GM23338 (cell line): ENCODE data around the gene OTOG. TPM values are rescaled to one million over a fixed set of nuclear protein-coding genes. Genes with fewer than 3 reads are reported as not detected.

ENCODE experiments used
- ATAC-seq: fragments of 200-7000 bp; cut with Tn5 transposase; 3 replicates; pipeline ENCODE4 v1.9.1; 2020
- DNase-seq: peaks from one replicate; pipeline ENCODE4 v3.0.0-alpha.2; 2015; ENCODE audit warnings: low spot score
- H2AFZ ChIP-seq: fragments of 200-600 bp; sonication (generic); 2 replicates; pipeline ENCODE4 v1.8.0; 2016; ENCODE audit warnings: antibody characterized with exemption, mild to moderate bottlenecking, moderate library complexity
- H3F3A ChIP-seq: fragments of 200-600 bp; sonication (generic); replicated peaks from 2 replicates; pipeline ENCODE4 v1.8.0; 2017; ENCODE audit warnings: antibody characterized with exemption, mixed run types, low read depth
- H3K27ac ChIP-seq: fragments of 200-600 bp; sonication (generic); 2 replicates; pipeline ENCODE4 v1.6.1; 2016; ENCODE audit warnings: low read depth
- H3K27me3 ChIP-seq: fragments of 200-600 bp; sonication (generic); 2 replicates; pipeline ENCODE4 v1.8.0; 2016; ENCODE audit warnings: mild to moderate bottlenecking, mixed run types, moderate library complexity; ENCODE audit not compliant: insufficient read depth
- H3K36me3 ChIP-seq: fragments of 200-600 bp; sonication (generic); 2 replicates; pipeline ENCODE4 v1.8.0; 2016; ENCODE audit warnings: mild to moderate bottlenecking; ENCODE audit not compliant: insufficient read depth
- H3K4me1 ChIP-seq: fragments of 200-600 bp; sonication (generic); 2 replicates; pipeline ENCODE4 v1.8.0; 2016; ENCODE audit warnings: mild to moderate bottlenecking, moderate library complexity; ENCODE audit not compliant: insufficient read depth
- H3K4me2 ChIP-seq: fragments of 200-600 bp; sonication (generic); 2 replicates; pipeline ENCODE4 v1.7.1; 2017; ENCODE audit warnings: mixed run types
- H3K4me3 ChIP-seq: fragments of 200-600 bp; sonication (generic); 2 replicates; pipeline ENCODE4 v1.6.1; 2016; ENCODE audit warnings: mixed run types
- H3K79me2 ChIP-seq: fragments of 200-600 bp; sonication (generic); replicated peaks from 2 replicates; pipeline ENCODE4 v1.8.0; 2017; ENCODE audit warnings: mild to moderate bottlenecking; ENCODE audit not compliant: insufficient read depth
- H3K9me2 ChIP-seq: fragments of 200-600 bp; sonication (generic); 2 replicates; pipeline ENCODE4 v1.8.0; 2017; ENCODE audit not compliant: insufficient read depth
- H4K20me1 ChIP-seq: fragments of 200-600 bp; sonication (generic); replicated peaks from 2 replicates; pipeline ENCODE4 v1.8.0; 2017; ENCODE audit warnings: mild to moderate bottlenecking; ENCODE audit not compliant: insufficient read depth
- H3K27ac Mint-ChIP-seq: 2 replicates; pipeline ENCODE4 v1.8.0; 2020; ENCODE audit warnings: inconsistent platforms, mild to moderate bottlenecking, moderate library complexity, mixed read lengths
- H3K27me3 Mint-ChIP-seq: 3 replicates; pipeline ENCODE4 v1.8.0; 2022; ENCODE audit warnings: low read depth, mild to moderate bottlenecking, moderate library complexity, mixed read lengths, inconsistent platforms; ENCODE audit not compliant: insufficient read depth, poor library complexity
- H3K36me3 Mint-ChIP-seq: 3 replicates; pipeline ENCODE4 v1.8.0; 2021; ENCODE audit warnings: low read depth, mild to moderate bottlenecking, inconsistent platforms, moderate library complexity, mixed read lengths
- H3K4me1 Mint-ChIP-seq: 3 replicates; pipeline ENCODE4 v1.8.0; 2020; ENCODE audit warnings: mild to moderate bottlenecking, inconsistent platforms, mixed read lengths
- H3K4me3 Mint-ChIP-seq: 3 replicates; pipeline ENCODE4 v1.8.0; 2021; ENCODE audit warnings: moderate library complexity, mild to moderate bottlenecking, inconsistent platforms, mixed read lengths
- H3K9me3 Mint-ChIP-seq: 3 replicates; pipeline ENCODE4 v1.8.0; 2020; ENCODE audit warnings: moderate library complexity, mild to moderate bottlenecking, inconsistent platforms, mixed read lengths
- CREB1 ChIP-seq: fragments of 250-450 bp; sonication (Bioruptor Pico); IDR thresholded peaks from 2 replicates; pipeline ENCODE4 v1.5.0; 2020; ENCODE audit warnings: low read depth, mild to moderate bottlenecking, moderate library complexity
- CTCF ChIP-seq, 2 experiments: fragments of 200-600 bp in 1 of 2; sonication (generic) in 1 of 2; conservative IDR thresholded peaks; 2 replicates each; pipeline versions ENCODE4 v1.5.1 to v1.6.1; 2016 to 2017; ENCODE audit warnings: antibody characterized with exemption in 2 of 2, low read depth in 2 of 2, mild to moderate bottlenecking in 2 of 2, moderate library complexity in 1 of 2
- ETS1 ChIP-seq: IDR thresholded peaks from 2 replicates; pipeline ENCODE4 v1.6.1; 2016; ENCODE audit warnings: antibody characterized with exemption
- EZH2 ChIP-seq: fragments of 200-600 bp; sonication (generic); IDR thresholded peaks from one replicate; pipeline ENCODE4 v1.8.0; 2017; ENCODE audit warnings: antibody characterized with exemption, mild to moderate bottlenecking, low read depth; ENCODE audit not compliant: unreplicated experiment
- EZH2phosphoT487 ChIP-seq: fragments of 200-600 bp; sonication (generic); IDR thresholded peaks from one replicate; pipeline ENCODE4 v1.8.1; 2018; ENCODE audit warnings: antibody characterized with exemption; ENCODE audit not compliant: unreplicated experiment
- JUNB ChIP-seq: IDR thresholded peaks from one replicate; pipeline ENCODE4 v1.6.1; 2016; ENCODE audit warnings: antibody characterized with exemption; ENCODE audit not compliant: unreplicated experiment
- NANOG ChIP-seq: IDR thresholded peaks from 2 replicates; pipeline ENCODE4 v1.6.1; 2016; ENCODE audit warnings: antibody characterized with exemption, borderline replicate concordance
- POLR2AphosphoS5 ChIP-seq: IDR thresholded peaks from 2 replicates; pipeline ENCODE4 v1.6.1; 2016; ENCODE audit warnings: antibody characterized with exemption, low read depth
- REST ChIP-seq: IDR thresholded peaks from one replicate; pipeline ENCODE4 v1.6.1; 2018; ENCODE audit warnings: antibody characterized with exemption; ENCODE audit not compliant: unreplicated experiment
- STAT1 ChIP-seq: IDR thresholded peaks from one replicate; pipeline ENCODE4 v1.6.1; 2016; ENCODE audit warnings: antibody characterized with exemption; ENCODE audit not compliant: unreplicated experiment
- ZNF114 ChIP-seq: fragments of 250-450 bp; sonication (Bioruptor Pico); IDR thresholded peaks from 2 replicates; pipeline ENCODE4 v1.5.0; 2020; ENCODE audit warnings: mild to moderate bottlenecking, moderate library complexity
- ZNF331 ChIP-seq: fragments of 250-450 bp; sonication (Bioruptor Pico); IDR thresholded peaks from 2 replicates; pipeline ENCODE4 v1.5.0; 2020; ENCODE audit warnings: low read depth, mild to moderate bottlenecking, moderate library complexity
- polyA plus RNA-seq: library from polyadenylated mRNA; unstranded; fragments of >200 nt; fragmentation: Nextera tagmentation; extraction: Ambion mirVana; gene quantifications from 2 replicates; pipeline ENCODE4 v1.2.1, GENCODE V29; 2016
- total RNA-seq: library from RNA; depleted of rRNA; stranded (reverse); fragments of >200 nt; shearing (Covaris generic); gene quantifications from 2 replicates; pipeline ENCODE4 v1.2.3, GENCODE V29; 2014

OTOG gene
- total and polyA plus RNA-seq, 2 experiments from 2014 or later = 0.40 to 0.52 TPM

- no peak overlapping the region for H3K4me3 Mint-ChIP-seq
- no peak overlapping the region for H3K27ac ChIP-seq
- H3K27me3 Mint-ChIP-seq = peaks cover 5% of the 10 kb centered on the region
- no peak overlapping the region for H3K4me3 ChIP-seq
- H3K9me2 ChIP-seq = peaks cover 5% of the 10 kb centered on the region; the same call in 1 of the 2 replicates
- no peak for ATAC-seq
- H2AFZ ChIP-seq = no peak overlapping the region
- no peaks in the 10 kb centered on the region for H3F3A ChIP-seq
- H3K27me3 ChIP-seq = peaks cover 11% of the 10 kb centered on the region; the same call in 1 of the 2 replicates
- no peaks in the 10 kb centered on the region for H4K20me1 ChIP-seq
- H3K9me3 Mint-ChIP-seq = no peaks in the 10 kb centered on the region
- TF ChIP-seq ETS1 = no peak
- TF ChIP-seq ZNF331 (CRISPR knock-in tag) = no peak
- TF ChIP-seq CTCF (conservative IDR thresholded peaks at IDR 0.05; ENCODE audit: low read depth in 2 of 2) = no peak
- no peak for TF ChIP-seq ZNF114 (CRISPR knock-in tag)
- TF ChIP-seq CREB1 (CRISPR knock-in tag) = no peak
- TF ChIP-seq NANOG = no peak
- no peak for DNase-seq
- H3K27ac Mint-ChIP-seq = no peak overlapping the region
- H3K4me1 Mint-ChIP-seq = no peaks in the 10 kb centered on the region
- H3K36me3 Mint-ChIP-seq = no peaks in the 10 kb centered on the region
- H3K4me2 ChIP-seq = no peak overlapping the region
- H3K79me2 ChIP-seq = no peaks in the 10 kb centered on the region
- H3K4me1 ChIP-seq = no peaks in the 10 kb centered on the region
- no peaks in the 10 kb centered on the region for H3K36me3 ChIP-seq
These were observed 121.1 kb downstream of the OTOG start for GRCh38 chr11:17668166-17668565.

- Histone ChIP-seq H3K36me3 (no peaks in the 10 kb centered on the region), H3K4me1 (no peaks in the 10 kb centered on the region), H3K4me2 (no peak overlapping the region), H3K27me3 (peaks cover 11% of the 10 kb centered on the region; the same call in 1 of the 2 replicates), H3K27ac (no peak overlapping the region), H3K4me3 (no peak overlapping the region), H3F3A (no peaks in the 10 kb centered on the region), H4K20me1 (no peaks in the 10 kb centered on the region), H3K9me2 (peaks cover 5% of the 10 kb centered on the region; the same call in 1 of the 2 replicates), H3K79me2 (no peaks in the 10 kb centered on the region), H2AFZ (no peak overlapping the region)
- Mint-ChIP-seq H3K4me1 (no peaks in the 10 kb centered on the region), H3K27ac (no peak overlapping the region), H3K36me3 (no peaks in the 10 kb centered on the region; the same call in 2 of the 3 replicates), H3K27me3 (peaks cover 5% of the 10 kb centered on the region), H3K4me3 (no peak overlapping the region), H3K9me3 (peaks cover 19% of the 10 kb centered on the region)
- ATAC-seq (no peak), DNase-seq (no peak)
- TF ChIP-seq ZNF331 (CRISPR knock-in tag) = no peak
- TF ChIP-seq CREB1 (CRISPR knock-in tag) = no peak
- TF ChIP-seq ZNF114 (CRISPR knock-in tag) = no peak
- no peak for TF ChIP-seq EZH2
- TF ChIP-seq POLR2AphosphoS5 = no peak
- no peak for TF ChIP-seq STAT1
- no peak for TF ChIP-seq CTCF (conservative IDR thresholded peaks at IDR 0.05; ENCODE audit: low read depth in 2 of 2)
- no peak for TF ChIP-seq EZH2phosphoT487
- no peak for TF ChIP-seq NANOG
- no peak for TF ChIP-seq ETS1
- no peak for TF ChIP-seq REST
- no peak for TF ChIP-seq JUNB
These were observed 125.4 kb downstream of the OTOG start for GRCh38 chr11:17672469-17672868.
